HG03432 (cell line): ENCODE results near the gene ARHGEF16.

ENCODE experiments used
- ATAC-seq: cut with Tn5 transposase; IDR thresholded peaks from one replicate; pipeline ENCODE4 v1.9.1; 2021; ENCODE audit warnings: mild to moderate bottlenecking, moderate library complexity; ENCODE audit not compliant: unreplicated experiment

ARHGEF16 gene

GRCh38 chr1:3479511-3480368 is 25.3 kb downstream of the ARHGEF16 start:
- no peak for ATAC-seq

- ATAC-seq: no peak
These were observed 25.9 kb downstream of the ARHGEF16 start for GRCh38 chr1:3480369-3480719.

- ATAC-seq: no peak
These were observed 26.6 kb downstream of the ARHGEF16 start for GRCh38 chr1:3481046-3481445.

GRCh38 chr1:3481836-3482375 is 27.4 kb downstream of the ARHGEF16 start:
- no peak for ATAC-seq

GRCh38 chr1:3482378-3482849 is 27.9 kb downstream of the ARHGEF16 start:
- no peak for ATAC-seq

GRCh38 chr1:3483380-3483779 is 28.9 kb downstream of the ARHGEF16 start:
- no peak for ATAC-seq

GRCh38 chr1:3483801-3484444 is 29.5 kb downstream of the ARHGEF16 start:
- ATAC-seq: no peak

GRCh38 chr1:3485016-3485415 is 30.6 kb downstream of the ARHGEF16 start:
- no peak for ATAC-seq

GRCh38 chr1:3488432-3488831 is 34.0 kb downstream of the ARHGEF16 start:
- no peak for ATAC-seq

GRCh38 chr1:3490046-3490745 is 35.7 kb downstream of the ARHGEF16 start:
- ATAC-seq: no peak

GRCh38 chr1:3491291-3492246 is 37.1 kb downstream of the ARHGEF16 start:
- peak; percentile 51 for ATAC-seq

- ATAC-seq: no peak
These were observed 38.2 kb downstream of the ARHGEF16 start for GRCh38 chr1:3492545-3493246.

GRCh38 chr1:3494321-3495308 is 40.1 kb downstream of the ARHGEF16 start:
- no peak for ATAC-seq

GRCh38 chr1:3495776-3496745 is 41.6 kb downstream of the ARHGEF16 start:
- no peak for ATAC-seq

GRCh38 chr1:3496916-3497315 is 42.5 kb downstream of the ARHGEF16 start:
- ATAC-seq: no peak

- no peak for ATAC-seq
These were observed 43.1 kb downstream of the ARHGEF16 start for GRCh38 chr1:3497521-3497920.

- no peak for ATAC-seq
These were observed 43.9 kb downstream of the ARHGEF16 start for GRCh38 chr1:3498246-3498930.
